Astrocyte (in vitro differentiated cells and primary cell): ENCODE measurements around the gene POLDIP3. TPM values are rescaled to one million over a fixed set of nuclear protein-coding genes. Genes with fewer than 3 reads are reported as not detected.
"Not testable (repeated sequence)": the region's sequence is repeated elsewhere in the genome, so short reads cannot be mapped to it uniquely, and the experiment has no call there.

Experiments
- DNase-seq: peaks from one replicate; pipeline ENCODE4 v3.0.0-alpha.2; 2010; ENCODE audit warnings: low read depth
- FAIRE-seq: peaks from 2 replicates; lab custom pipeline; 2011; peaks lifted over from hg19 to GRCh38; lab: Jason Lieb, UNC
- H2AFZ ChIP-seq: 2 replicates; pipeline ENCODE4 v1.6.0; 2012; ENCODE audit warnings: low read depth, low read length, inconsistent platforms
- H3K27ac ChIP-seq: 2 replicates; pipeline ENCODE4 v1.5.1; 2011; ENCODE audit warnings: low read depth, low read length, inconsistent platforms
- H3K27me3 ChIP-seq: 2 replicates; pipeline ENCODE4 v1.6.0; 2011; ENCODE audit warnings: low read length, inconsistent platforms; ENCODE audit not compliant: insufficient read depth
- H3K36me3 ChIP-seq: 2 replicates; pipeline ENCODE4 v1.5.1; 2011; ENCODE audit warnings: low read length, inconsistent platforms; ENCODE audit not compliant: insufficient read depth
- H3K4me1 ChIP-seq: 2 replicates; pipeline ENCODE4 v1.5.1; 2011; ENCODE audit warnings: low read length, inconsistent platforms; ENCODE audit not compliant: insufficient read depth
- H3K4me2 ChIP-seq: 2 replicates; pipeline ENCODE4 v1.6.0; 2012; ENCODE audit warnings: low read length, inconsistent platforms
- H3K4me3 ChIP-seq: 2 replicates; pipeline ENCODE4 v1.5.1; 2011; ENCODE audit warnings: low read depth, mild to moderate bottlenecking, low read length, inconsistent platforms; ENCODE audit not compliant: insufficient read depth
- H3K79me2 ChIP-seq: 2 replicates; pipeline ENCODE4 v1.6.0; 2012; ENCODE audit warnings: mild to moderate bottlenecking, low read length, inconsistent platforms; ENCODE audit not compliant: insufficient read depth
- H3K9ac ChIP-seq: 2 replicates; pipeline ENCODE4 v1.6.0; 2012; ENCODE audit warnings: mild to moderate bottlenecking, low read length, inconsistent platforms
- H3K9me3 ChIP-seq: 2 replicates; pipeline ENCODE4 v1.5.1; 2012; ENCODE audit warnings: low read depth, mild to moderate bottlenecking, low read length, inconsistent platforms; ENCODE audit not compliant: insufficient read depth
- H4K20me1 ChIP-seq: 2 replicates; pipeline ENCODE4 v1.6.0; 2012; ENCODE audit warnings: low read length, inconsistent platforms; ENCODE audit not compliant: insufficient read depth
- H3K27ac Mint-ChIP-seq: one replicate; pipeline ENCODE4 v1.8.0; 2021; ENCODE audit warnings: mild to moderate bottlenecking, mixed read lengths; ENCODE audit not compliant: unreplicated experiment
- H3K27me3 Mint-ChIP-seq: one replicate; pipeline ENCODE4 v1.8.0; 2021; ENCODE audit warnings: low read depth, mixed read lengths; ENCODE audit not compliant: unreplicated experiment
- H3K36me3 Mint-ChIP-seq: one replicate; pipeline ENCODE4 v1.8.0; 2021; ENCODE audit warnings: low read depth, mixed read lengths; ENCODE audit not compliant: unreplicated experiment
- H3K4me1 Mint-ChIP-seq: one replicate; pipeline ENCODE4 v1.8.0; 2021; ENCODE audit warnings: low read depth, mixed read lengths; ENCODE audit not compliant: unreplicated experiment
- H3K4me3 Mint-ChIP-seq: one replicate; pipeline ENCODE4 v1.8.0; 2021; ENCODE audit warnings: mild to moderate bottlenecking, moderate library complexity, mixed read lengths; ENCODE audit not compliant: unreplicated experiment
- H3K9me3 Mint-ChIP-seq: one replicate; pipeline ENCODE4 v1.8.0; 2021; ENCODE audit warnings: mild to moderate bottlenecking, mixed read lengths; ENCODE audit not compliant: unreplicated experiment
- CTCF ChIP-seq: IDR thresholded peaks from 2 replicates; pipeline ENCODE4 v1.5.1; 2011; ENCODE audit warnings: low read depth, mild to moderate bottlenecking, inconsistent platforms, low read length, moderate library complexity; ENCODE audit not compliant: insufficient read depth
- EZH2 ChIP-seq: IDR thresholded peaks from 2 replicates; pipeline ENCODE4 v1.6.1; 2012; ENCODE audit warnings: mild to moderate bottlenecking, low read length, inconsistent platforms; ENCODE audit not compliant: insufficient read depth
- total RNA-seq: library from RNA; stranded (reverse); gene quantifications from 2 replicates; pipeline ENCODE4 v1.2.1, GENCODE V29; 2021

The POLDIP3 gene
- total RNA-seq, 1 donor from 2014 or later = 57.1 TPM

- Histone ChIP-seq H3K9me3 (no peaks in the 10 kb centered on the region), H3K27me3 (no peaks in the 10 kb centered on the region), H3K4me2 (no peak overlapping the region), H2AFZ (no peak overlapping the region), H4K20me1 (no peaks in the 10 kb centered on the region), H3K36me3 (no peaks in the 10 kb centered on the region), H3K4me3 (no peak overlapping the region), H3K9ac (no peak overlapping the region), H3K79me2 (no peaks in the 10 kb centered on the region), H3K4me1 (no peaks in the 10 kb centered on the region), H3K27ac (no peak overlapping the region)
- DNase-seq (no peak), FAIRE-seq (no peak)
- Mint-ChIP-seq H3K27me3 (peaks cover 2% of the 10 kb centered on the region), H3K4me1 (no peaks in the 10 kb centered on the region), H3K9me3 (no peaks in the 10 kb centered on the region), H3K4me3 (no peak overlapping the region), H3K27ac (no peak overlapping the region), H3K36me3 (no peaks in the 10 kb centered on the region)
- TF ChIP-seq EZH2 = no peak
- TF ChIP-seq CTCF = no peak
These were observed 50.0 kb downstream of the POLDIP3 start for GRCh38 chr22:42564699-42565098.

GRCh38 chr22:42563943-42564342, 50.7 kb downstream of the POLDIP3 start:
- not testable (repeated sequence) for H3K4me1 ChIP-seq, DNase-seq, FAIRE-seq, H3K4me2 ChIP-seq, H3K4me3 Mint-ChIP-seq, H3K27ac Mint-ChIP-seq, H3K4me3 ChIP-seq, H3K9ac ChIP-seq, H3K27me3 ChIP-seq, H3K9me3 ChIP-seq, H2AFZ ChIP-seq, H3K27me3 Mint-ChIP-seq, H4K20me1 ChIP-seq, H3K36me3 ChIP-seq, H3K27ac ChIP-seq, H3K36me3 Mint-ChIP-seq, H3K4me1 Mint-ChIP-seq, H3K9me3 Mint-ChIP-seq, H3K79me2 ChIP-seq

- FAIRE-seq (no peak), DNase-seq (no peak)
- Histone ChIP-seq H3K9ac (no peak overlapping the region), H4K20me1 (no peaks in the 10 kb centered on the region), H3K36me3 (no peaks in the 10 kb centered on the region), H3K4me2 (no peak overlapping the region), H3K27ac (no peak overlapping the region), H3K4me1 (no peaks in the 10 kb centered on the region), H2AFZ (no peak overlapping the region), H3K9me3 (no peaks in the 10 kb centered on the region), H3K4me3 (no peak overlapping the region), H3K79me2 (no peaks in the 10 kb centered on the region), H3K27me3 (no peaks in the 10 kb centered on the region)
- H3K4me3 Mint-ChIP-seq = no peak overlapping the region
- no peaks in the 10 kb centered on the region for H3K4me1 Mint-ChIP-seq
- no peak overlapping the region for H3K27ac Mint-ChIP-seq
- no peaks in the 10 kb centered on the region for H3K36me3 Mint-ChIP-seq
- H3K9me3 Mint-ChIP-seq = no peaks in the 10 kb centered on the region
- no peak for TF ChIP-seq CTCF
- no peak for TF ChIP-seq EZH2
- peaks cover 2% of the 10 kb centered on the region for H3K27me3 Mint-ChIP-seq
These were observed 52.0 kb downstream of the POLDIP3 start for GRCh38 chr22:42562684-42563083.
